Thyroid gland (tissue), 4 donors: ENCODE results near the gene SEMA6A.

ENCODE experiments used
- POLR2A ChIP-seq, 2 donors: fragments of 450-650 bp; IDR thresholded peaks; one replicate each; pipeline ENCODE4 v1.6.1; 2017; ENCODE audit warnings: antibody characterized with exemption in 2 of 2, mild to moderate bottlenecking in 2 of 2, moderate library complexity in 1 of 2
- TF ChIP-seq, protein P1 (sequence below), 6 experiments: fragments of 200-600 bp in 3 of 6; fragments of 450-650 bp in 3 of 6; sonication (generic) in 3 of 6; IDR thresholded peaks; one replicate each; pipeline ENCODE4 v1.5.1; 2016 to 2019; ENCODE audit warnings: antibody characterized with exemption in 6 of 6, mild to moderate bottlenecking in 2 of 6, inconsistent platforms in 1 of 6, moderate library complexity in 1 of 6

GRCh38 chr5:116517488-116517887, 57.1 kb downstream of the SEMA6A start:
- TF ChIP-seq, protein P1, sequence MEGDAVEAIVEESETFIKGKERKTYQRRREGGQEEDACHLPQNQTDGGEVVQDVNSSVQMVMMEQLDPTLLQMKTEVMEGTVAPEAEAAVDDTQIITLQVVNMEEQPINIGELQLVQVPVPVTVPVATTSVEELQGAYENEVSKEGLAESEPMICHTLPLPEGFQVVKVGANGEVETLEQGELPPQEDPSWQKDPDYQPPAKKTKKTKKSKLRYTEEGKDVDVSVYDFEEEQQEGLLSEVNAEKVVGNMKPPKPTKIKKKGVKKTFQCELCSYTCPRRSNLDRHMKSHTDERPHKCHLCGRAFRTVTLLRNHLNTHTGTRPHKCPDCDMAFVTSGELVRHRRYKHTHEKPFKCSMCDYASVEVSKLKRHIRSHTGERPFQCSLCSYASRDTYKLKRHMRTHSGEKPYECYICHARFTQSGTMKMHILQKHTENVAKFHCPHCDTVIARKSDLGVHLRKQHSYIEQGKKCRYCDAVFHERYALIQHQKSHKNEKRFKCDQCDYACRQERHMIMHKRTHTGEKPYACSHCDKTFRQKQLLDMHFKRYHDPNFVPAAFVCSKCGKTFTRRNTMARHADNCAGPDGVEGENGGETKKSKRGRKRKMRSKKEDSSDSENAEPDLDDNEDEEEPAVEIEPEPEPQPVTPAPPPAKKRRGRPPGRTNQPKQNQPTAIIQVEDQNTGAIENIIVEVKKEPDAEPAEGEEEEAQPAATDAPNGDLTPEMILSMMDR (IDR thresholded peaks at IDR 0.05) = no peak
- TF ChIP-seq POLR2A (IDR thresholded peaks at IDR 0.05) = no peak
